Kidney (tissue), 14 donors: ENCODE results near the gene KIF5C. TPM values are rescaled to one million over a fixed set of nuclear protein-coding genes. Genes with fewer than 3 reads are reported as not detected.

ENCODE experiments used
- DNase-seq, 5 donors: peaks; one replicate each; pipeline ENCODE4 v3.0.0-alpha.2; 2013 to 2020
- FAIRE-seq: peaks from 2 replicates; lab custom pipeline; 2012; peaks lifted over from hg19 to GRCh38; lab: Jason Lieb, UNC
- H3K27ac ChIP-seq, 2 donors: one replicate each; pipeline ENCODE4 v1.7.0; 2013; ENCODE audit warnings: low read depth in 2 of 2, low read length in 2 of 2, inconsistent platforms in 1 of 2
- H3K27me3 ChIP-seq: one replicate; pipeline ENCODE4 v1.7.1; 2013; ENCODE audit warnings: low read length, inconsistent platforms; ENCODE audit not compliant: control insufficient read depth, insufficient read depth
- H3K36me3 ChIP-seq, 3 donors: one replicate each; pipeline versions ENCODE4 v1.7.0 to v1.7.1; 2013; ENCODE audit warnings: low read length in 3 of 3, control low read depth in 1 of 3, inconsistent platforms in 1 of 3; ENCODE audit not compliant: insufficient read depth in 3 of 3, control insufficient read depth in 2 of 3
- H3K4me1 ChIP-seq, 3 donors: one replicate each; pipeline versions ENCODE4 v1.7.0 to v1.7.1; 2013; ENCODE audit warnings: low read length in 3 of 3, inconsistent platforms in 1 of 3, low read depth in 1 of 3; ENCODE audit not compliant: control insufficient read depth in 2 of 3, insufficient read depth in 2 of 3
- H3K4me3 ChIP-seq, 3 donors: one replicate each; pipeline versions ENCODE4 v1.7.0 to v1.8.1; 2013; ENCODE audit warnings: low read length in 3 of 3, control low read depth in 1 of 3, inconsistent platforms in 1 of 3
- H3K9ac ChIP-seq, 3 donors: one replicate each; pipeline versions ENCODE4 v1.7.0 to v1.7.1; 2013; ENCODE audit warnings: low read length in 3 of 3, control low read depth in 1 of 3, inconsistent platforms in 1 of 3
- H3K9me3 ChIP-seq, 3 donors: one replicate each; pipeline versions ENCODE4 v1.7.0 to v1.7.1; 2013; ENCODE audit warnings: low read length in 3 of 3, control low read depth in 1 of 3, inconsistent platforms in 1 of 3; ENCODE audit not compliant: control insufficient read depth in 2 of 3, insufficient read depth in 1 of 3
- CTCF ChIP-seq: IDR thresholded peaks from 3 replicates; pipeline ENCODE4 v1.5.1; 2012; ENCODE audit warnings: mild to moderate bottlenecking, moderate library complexity, borderline replicate concordance; ENCODE audit not compliant: insufficient read depth; ENCODE audit errors: extremely low read depth
- intact Hi-C: fragments of 100-400 bp; cut with DNase I; formaldehyde crosslinking; loops from one replicate; pipeline ENCODE4 v1.11.1; 2022
- polyA plus RNA-seq: library from polyadenylated mRNA; stranded (reverse); fragments of 350-450 nt; fragmentation: Illumina TruSeq; extraction: RNeasy Lipid Tissue Mini Kit (QIAGEN cat#74804); gene quantifications from one replicate; pipeline ENCODE4 v1.2.3, GENCODE V29; 2014; ENCODE audit warnings: low read depth, low replicate concordance; ENCODE audit not compliant: insufficient read depth
- total RNA-seq: library from RNA; stranded (reverse); fragmentation: NEBNext Ultra II Directional; extraction: Animal tissue kit (Norgen Biotek cat#: 25700); gene quantifications from one replicate; pipeline ENCODE4 v1.2.1, GENCODE V29; 2021
- donor health status: control.
- donor health status: control.
- donor health status: control.
- donor health status: control.
- donor health status: control.
- donor health status: DM: yes; HTN: yes; CAD: no.
- donor health status: Normal renal cell carcinoma (clear cell type).

KIF5C gene
- total and polyA plus RNA-seq, 2 donors from 2014 or later = 1.0 to 3.6 TPM

- no peaks in the 10 kb centered on the region for H3K36me3 ChIP-seq
- no peak overlapping the region for H3K4me3 ChIP-seq
- H3K9me3 ChIP-seq = no peaks in the 10 kb centered on the region
- H3K4me1 ChIP-seq = no peaks in the 10 kb centered on the region
- no peak for DNase-seq
- TF ChIP-seq CTCF = no peak
- no peak for FAIRE-seq
- no peak overlapping the region for H3K9ac ChIP-seq
- H3K27ac ChIP-seq = no peak overlapping the region
- H3K27me3 ChIP-seq = no peaks in the 10 kb centered on the region
- intact Hi-C loops = no loop called here
These were observed 27.8 kb downstream of the KIF5C start for GRCh38 chr2:148902798-148903197.

GRCh38 chr2:148903294-148903693, 28.3 kb downstream of the KIF5C start:
- no peaks in the 10 kb centered on the region for H3K36me3 ChIP-seq
- H3K27ac ChIP-seq = no peak overlapping the region
- DNase-seq (no peak), FAIRE-seq (no peak)
- TF ChIP-seq CTCF = no peak
- no peaks in the 10 kb centered on the region for H3K27me3 ChIP-seq
- no peak overlapping the region for H3K9ac ChIP-seq
- intact Hi-C loops = no loop called here
- H3K9me3 ChIP-seq = no peaks in the 10 kb centered on the region
- H3K4me3 ChIP-seq = no peak overlapping the region
- H3K4me1 ChIP-seq = no peaks in the 10 kb centered on the region

- Histone ChIP-seq H3K9me3 (no peaks in the 10 kb centered on the region), H3K36me3 (no peaks in the 10 kb centered on the region), H3K27ac (no peak overlapping the region), H3K4me3 (no peak overlapping the region), H3K9ac (no peak overlapping the region), H3K4me1 (no peaks in the 10 kb centered on the region), H3K27me3 (no peaks in the 10 kb centered on the region)
- no peak for TF ChIP-seq CTCF
- FAIRE-seq = no peak
- intact Hi-C loops = no loop called here
- no peak for DNase-seq
These were observed 29.0 kb downstream of the KIF5C start for GRCh38 chr2:148903979-148904378.

- no peak overlapping the region for H3K27ac ChIP-seq
- intact Hi-C loops = no loop called here
- DNase-seq = no peak
- H3K4me1 ChIP-seq = no peaks in the 10 kb centered on the region
- no peaks in the 10 kb centered on the region for H3K9me3 ChIP-seq
- H3K9ac ChIP-seq = no peak overlapping the region
- H3K4me3 ChIP-seq = no peak overlapping the region
- no peaks in the 10 kb centered on the region for H3K27me3 ChIP-seq
- FAIRE-seq = no peak
- no peaks in the 10 kb centered on the region for H3K36me3 ChIP-seq
- TF ChIP-seq CTCF = no peak
These were observed 31.1 kb downstream of the KIF5C start for GRCh38 chr2:148906124-148906523.
